Kidney (tissue), 14 donors: Measurements from ENCODE around the gene ALPL. TPM values are rescaled to one million over a fixed set of nuclear protein-coding genes. Genes with fewer than 3 reads are reported as not detected.
A peak's percentile ranks its signal among the peaks of the same experiment; 100 is the strongest.

Source experiments
- DNase-seq, 5 donors: peaks; one replicate each; pipeline ENCODE4 v3.0.0-alpha.2; 2013 to 2020
- FAIRE-seq: peaks from 2 replicates; lab custom pipeline; 2012; peaks lifted over from hg19 to GRCh38; lab: Jason Lieb, UNC
- H3K27ac ChIP-seq, 2 donors: one replicate each; pipeline ENCODE4 v1.7.0; 2013; ENCODE audit warnings: low read depth in 2 of 2, low read length in 2 of 2, inconsistent platforms in 1 of 2
- H3K27me3 ChIP-seq: one replicate; pipeline ENCODE4 v1.7.1; 2013; ENCODE audit warnings: low read length, inconsistent platforms; ENCODE audit not compliant: control insufficient read depth, insufficient read depth
- H3K36me3 ChIP-seq, 3 donors: one replicate each; pipeline versions ENCODE4 v1.7.0 to v1.7.1; 2013; ENCODE audit warnings: low read length in 3 of 3, control low read depth in 1 of 3, inconsistent platforms in 1 of 3; ENCODE audit not compliant: insufficient read depth in 3 of 3, control insufficient read depth in 2 of 3
- H3K4me1 ChIP-seq, 3 donors: one replicate each; pipeline versions ENCODE4 v1.7.0 to v1.7.1; 2013; ENCODE audit warnings: low read length in 3 of 3, inconsistent platforms in 1 of 3, low read depth in 1 of 3; ENCODE audit not compliant: control insufficient read depth in 2 of 3, insufficient read depth in 2 of 3
- H3K4me3 ChIP-seq, 3 donors: one replicate each; pipeline versions ENCODE4 v1.7.0 to v1.8.1; 2013; ENCODE audit warnings: low read length in 3 of 3, control low read depth in 1 of 3, inconsistent platforms in 1 of 3
- H3K9ac ChIP-seq, 3 donors: one replicate each; pipeline versions ENCODE4 v1.7.0 to v1.7.1; 2013; ENCODE audit warnings: low read length in 3 of 3, control low read depth in 1 of 3, inconsistent platforms in 1 of 3
- H3K9me3 ChIP-seq, 3 donors: one replicate each; pipeline versions ENCODE4 v1.7.0 to v1.7.1; 2013; ENCODE audit warnings: low read length in 3 of 3, control low read depth in 1 of 3, inconsistent platforms in 1 of 3; ENCODE audit not compliant: control insufficient read depth in 2 of 3, insufficient read depth in 1 of 3
- intact Hi-C: fragments of 100-400 bp; cut with DNase I; formaldehyde crosslinking; loops from one replicate; pipeline ENCODE4 v1.11.1; 2022
- polyA plus RNA-seq: library from polyadenylated mRNA; stranded (reverse); fragments of 350-450 nt; fragmentation: Illumina TruSeq; extraction: RNeasy Lipid Tissue Mini Kit (QIAGEN cat#74804); gene quantifications from one replicate; pipeline ENCODE4 v1.2.3, GENCODE V29; 2014; ENCODE audit warnings: low read depth, low replicate concordance; ENCODE audit not compliant: insufficient read depth
- total RNA-seq: library from RNA; stranded (reverse); fragmentation: NEBNext Ultra II Directional; extraction: Animal tissue kit (Norgen Biotek cat#: 25700); gene quantifications from one replicate; pipeline ENCODE4 v1.2.1, GENCODE V29; 2021
- TF ChIP-seq, protein P1 (sequence below): IDR thresholded peaks from 3 replicates; pipeline ENCODE4 v1.5.1; 2012; ENCODE audit warnings: mild to moderate bottlenecking, moderate library complexity, borderline replicate concordance; ENCODE audit not compliant: insufficient read depth; ENCODE audit errors: extremely low read depth
- donor health status: control.
- donor health status: control.
- donor health status: control.
- donor health status: control.
- donor health status: control.
- donor health status: DM: yes; HTN: yes; CAD: no.
- donor health status: Normal renal cell carcinoma (clear cell type).

Gene ALPL
- total and polyA plus RNA-seq, 2 donors from 2014 or later = 8.4 to 133 TPM

DNA sequence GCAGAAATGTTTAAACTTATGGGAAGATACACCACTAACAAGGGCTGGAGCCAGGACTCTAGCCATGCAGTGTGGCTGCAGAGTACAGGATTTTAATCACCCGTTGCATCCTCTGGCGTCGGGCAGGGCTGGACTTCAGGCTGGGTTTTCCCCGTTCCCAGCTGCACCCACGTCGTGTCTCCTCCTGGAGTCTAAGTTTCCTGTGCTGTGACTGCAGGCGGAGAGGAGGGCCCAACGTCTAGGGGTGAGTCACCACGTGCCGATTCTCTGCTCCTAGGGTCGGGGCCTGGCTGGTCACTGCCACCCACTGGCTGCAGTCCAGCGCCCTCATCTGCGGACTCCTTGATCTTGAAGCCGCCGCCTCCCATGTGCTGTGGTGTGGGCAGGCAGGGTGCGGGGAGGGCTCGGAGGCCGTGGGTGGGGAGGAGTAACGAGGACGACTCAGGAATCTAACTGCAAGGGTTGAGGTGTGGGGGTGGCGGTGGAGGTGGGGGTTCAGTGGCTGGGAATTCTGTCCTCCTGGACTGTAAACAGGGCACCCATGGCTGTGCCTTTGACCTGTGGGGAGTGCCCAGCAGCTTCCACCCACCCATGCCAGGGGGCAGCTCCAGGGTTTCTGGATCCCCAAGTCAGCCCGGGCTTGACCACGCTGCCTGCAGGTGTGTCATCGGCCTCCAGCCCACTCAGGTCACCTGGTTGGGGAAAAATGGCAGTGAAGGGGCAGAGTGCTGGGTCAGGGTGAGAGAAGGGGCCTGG, 77.8 kb downstream of the ALPL start:
- peak in 4 of 5 donors; percentile 50 to 96 (median 60) for DNase-seq

DNA sequence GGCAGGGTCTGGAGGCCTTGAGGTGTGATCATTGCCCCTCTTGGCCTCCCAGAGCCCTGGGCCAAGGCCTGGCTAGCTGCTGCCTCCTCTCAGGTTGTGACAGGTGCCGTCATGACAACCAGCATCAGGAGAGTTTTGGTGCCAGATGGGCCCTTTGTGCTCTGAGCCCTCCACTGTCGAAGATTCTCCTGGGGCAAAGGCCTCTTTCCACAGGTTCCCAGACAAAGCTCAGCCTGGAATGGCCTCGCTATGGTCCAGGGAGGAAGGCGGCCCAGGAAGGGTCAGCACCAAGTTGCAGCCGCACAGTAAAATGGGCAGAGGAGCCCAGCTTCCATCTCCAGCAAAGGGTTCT, 78.4 kb downstream of the ALPL start:
- Histone ChIP-seq H3K27me3 (no peaks in the 10 kb centered on the region), H3K4me3 (no peak overlapping the region), H3K4me1 (peaks cover 0 to 9% (median 8%) of the 10 kb centered on the region in 3 donors), H3K36me3 (no peaks in the 10 kb centered on the region), H3K9me3 (no peaks in the 10 kb centered on the region), H3K27ac (peak overlapping the region in 1 of 2 donors; percentile 67), H3K9ac (no peak overlapping the region)
- TF ChIP-seq, protein P1, sequence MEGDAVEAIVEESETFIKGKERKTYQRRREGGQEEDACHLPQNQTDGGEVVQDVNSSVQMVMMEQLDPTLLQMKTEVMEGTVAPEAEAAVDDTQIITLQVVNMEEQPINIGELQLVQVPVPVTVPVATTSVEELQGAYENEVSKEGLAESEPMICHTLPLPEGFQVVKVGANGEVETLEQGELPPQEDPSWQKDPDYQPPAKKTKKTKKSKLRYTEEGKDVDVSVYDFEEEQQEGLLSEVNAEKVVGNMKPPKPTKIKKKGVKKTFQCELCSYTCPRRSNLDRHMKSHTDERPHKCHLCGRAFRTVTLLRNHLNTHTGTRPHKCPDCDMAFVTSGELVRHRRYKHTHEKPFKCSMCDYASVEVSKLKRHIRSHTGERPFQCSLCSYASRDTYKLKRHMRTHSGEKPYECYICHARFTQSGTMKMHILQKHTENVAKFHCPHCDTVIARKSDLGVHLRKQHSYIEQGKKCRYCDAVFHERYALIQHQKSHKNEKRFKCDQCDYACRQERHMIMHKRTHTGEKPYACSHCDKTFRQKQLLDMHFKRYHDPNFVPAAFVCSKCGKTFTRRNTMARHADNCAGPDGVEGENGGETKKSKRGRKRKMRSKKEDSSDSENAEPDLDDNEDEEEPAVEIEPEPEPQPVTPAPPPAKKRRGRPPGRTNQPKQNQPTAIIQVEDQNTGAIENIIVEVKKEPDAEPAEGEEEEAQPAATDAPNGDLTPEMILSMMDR = no peak
- intact Hi-C loops = no loop called here
- no peak for FAIRE-seq
- no peak for DNase-seq

More for the DNA sequence above, 77.8 kb downstream of the ALPL start:
- intact Hi-C loops = no loop called here
- Histone ChIP-seq H3K27ac (peak overlapping the region; percentile 24 to 67), H3K36me3 (no peaks in the 10 kb centered on the region), H3K27me3 (no peaks in the 10 kb centered on the region), H3K9ac (peak overlapping the region in 1 of 3 donors; percentile 55), H3K4me1 (peaks cover 0 to 9% (median 8%) of the 10 kb centered on the region in 3 donors), H3K9me3 (no peaks in the 10 kb centered on the region), H3K4me3 (peak overlapping the region in 1 of 3 donors; percentile 17)
- no peak for FAIRE-seq
- TF ChIP-seq, protein P1 = no peak

DNA sequence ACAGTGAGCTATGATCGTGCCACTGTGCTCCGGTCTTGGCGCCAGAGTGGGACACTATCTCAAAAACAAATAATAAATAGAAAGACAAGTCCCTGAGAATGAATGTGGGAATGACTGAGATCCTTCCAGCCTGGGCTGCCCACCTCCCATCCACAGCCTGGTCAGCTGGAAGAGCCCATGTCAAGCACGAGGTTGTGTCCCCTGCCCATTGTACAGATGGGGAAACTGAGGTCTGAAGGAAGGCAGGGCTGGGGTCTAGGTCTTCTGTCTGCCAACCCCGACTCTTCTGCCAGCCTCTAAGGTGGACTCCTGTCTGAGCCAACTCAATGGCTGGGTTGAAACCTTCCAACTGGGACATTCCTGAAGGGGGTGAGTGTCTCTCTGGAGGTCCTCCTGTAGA, 80.4 kb downstream of the ALPL start:
- no peak for FAIRE-seq
- no peak overlapping the region for H3K27ac ChIP-seq
- H3K36me3 ChIP-seq = no peaks in the 10 kb centered on the region

More for the DNA sequence above, 80.4 kb downstream of the ALPL start:
- H3K4me3 ChIP-seq = no peak overlapping the region
- intact Hi-C loops = no loop called here
- H3K9ac ChIP-seq = no peak overlapping the region
- no peak for DNase-seq
- H3K4me1 ChIP-seq = peaks cover 0 to 9% (median 8%) of the 10 kb centered on the region in 3 donors
- TF ChIP-seq, protein P1 = no peak
- H3K9me3 ChIP-seq = no peaks in the 10 kb centered on the region
- H3K27me3 ChIP-seq = no peaks in the 10 kb centered on the region
